Hepatocyte (in vitro differentiated cells): Measurements from ENCODE around the gene SETD9. TPM values are rescaled to one million over a fixed set of nuclear protein-coding genes. Genes with fewer than 3 reads are reported as not detected.
A peak's percentile ranks its signal among the peaks of the same experiment; 100 is the strongest.

ENCODE experiments used
- DNase-seq: peaks from one replicate; pipeline ENCODE4 v3.0.0-alpha.2; 2016; ENCODE audit warnings: low spot score
- H2AFZ ChIP-seq: fragments of 200-600 bp; sonication (generic); 2 replicates; pipeline ENCODE4 v1.6.0; 2016; ENCODE audit warnings: antibody characterized with exemption, mild to moderate bottlenecking
- H3K27ac ChIP-seq: fragments of 200-600 bp; sonication (generic); 2 replicates; pipeline ENCODE4 v1.5.1; 2016; ENCODE audit warnings: mild to moderate bottlenecking
- H3K27me3 ChIP-seq: fragments of 200-600 bp; sonication (generic); 2 replicates; pipeline ENCODE4 v1.6.1; 2016
- H3K36me3 ChIP-seq: fragments of 200-600 bp; sonication (generic); replicated peaks from 2 replicates; pipeline ENCODE4 v1.5.1; 2016; ENCODE audit warnings: low read depth; ENCODE audit not compliant: insufficient read depth
- H3K4me1 ChIP-seq: fragments of 200-600 bp; sonication (generic); 2 replicates; pipeline ENCODE4 v1.5.1; 2016; ENCODE audit warnings: mild to moderate bottlenecking, moderate library complexity; ENCODE audit not compliant: insufficient read depth
- H3K4me2 ChIP-seq: fragments of 200-600 bp; sonication (generic); 2 replicates; pipeline ENCODE4 v1.6.0; 2016
- H3K4me3 ChIP-seq: fragments of 200-600 bp; sonication (generic); 2 replicates; pipeline ENCODE4 v1.5.1; 2016; ENCODE audit warnings: mild to moderate bottlenecking
- H3K79me2 ChIP-seq: fragments of 200-600 bp; sonication (generic); 2 replicates; pipeline ENCODE4 v1.6.0; 2017; ENCODE audit warnings: mild to moderate bottlenecking
- H3K9me2 ChIP-seq: fragments of 200-600 bp; sonication (generic); replicated peaks from 2 replicates; pipeline ENCODE4 v1.6.0; 2017; ENCODE audit warnings: mild to moderate bottlenecking; ENCODE audit not compliant: insufficient read depth
- H3K9me3 ChIP-seq: fragments of 200-600 bp; sonication (generic); 2 replicates; pipeline ENCODE4 v1.5.1; 2016; ENCODE audit warnings: low read depth, mild to moderate bottlenecking
- H4K20me1 ChIP-seq: fragments of 200-600 bp; sonication (generic); 2 replicates; pipeline ENCODE4 v1.6.0; 2016; ENCODE audit warnings: mild to moderate bottlenecking; ENCODE audit not compliant: insufficient read depth, poor library complexity, severe bottlenecking
- CTCF ChIP-seq: fragments of 200-600 bp; sonication (generic); IDR thresholded peaks from 2 replicates; pipeline ENCODE4 v1.5.1; 2016; ENCODE audit warnings: antibody characterized with exemption, mild to moderate bottlenecking; ENCODE audit not compliant: poor library complexity
- EZH2 ChIP-seq: fragments of 200-600 bp; sonication (generic); IDR thresholded peaks from 2 replicates; pipeline ENCODE4 v1.6.1; 2016; ENCODE audit warnings: antibody characterized with exemption, mild to moderate bottlenecking, borderline replicate concordance
- EZH2phosphoT487 ChIP-seq: fragments of 200-600 bp; sonication (generic); IDR thresholded peaks from one replicate; pipeline ENCODE4 v1.6.1; 2018; ENCODE audit warnings: antibody characterized with exemption, mild to moderate bottlenecking, low read depth, moderate library complexity; ENCODE audit not compliant: unreplicated experiment, severe bottlenecking
- WGBS: methylation state at CpG from one replicate; pipeline ENCODE4 v1.1.6; 2016; ENCODE audit warnings: low lambda C conversion rate; ENCODE audit errors: missing lambda C conversion rate; 5-methylcytosine and 5-hydroxymethylcytosine counted together
- polyA plus RNA-seq: library from polyadenylated mRNA; unstranded; fragments of >200 nt; fragmentation: Nextera tagmentation; extraction: Ambion mirVana; gene quantifications from 2 replicates; pipeline ENCODE4 v1.2.1, GENCODE V29; 2016
- total RNA-seq: library from RNA; depleted of rRNA; stranded (reverse); fragments of >200 nt; gene quantifications from 2 replicates; pipeline ENCODE4 v1.2.3, GENCODE V29; 2014

Gene SETD9
- total and polyA plus RNA-seq, 2 experiments from 2014 or later, result 17.1 to 21.8 TPM

GRCh38 chr5:56962286-56962685, 52.9 kb downstream of the SETD9 start:
- Histone ChIP-seq H3K27me3 (peaks cover 7% of the 10 kb centered on the region), H3K4me3 (no peak overlapping the region), H3K27ac (no peak overlapping the region), H3K4me1 (peaks cover 16% of the 10 kb centered on the region), H3K36me3 (no peaks in the 10 kb centered on the region), H3K79me2 (no peaks in the 10 kb centered on the region), H3K9me3 (no peaks in the 10 kb centered on the region), H3K4me2 (no peak overlapping the region), H2AFZ (no peak overlapping the region), H4K20me1 (no peaks in the 10 kb centered on the region), H3K9me2 (no peaks in the 10 kb centered on the region)
- DNase-seq, result peak; percentile 46
- 8% methylated on average over 2 of the region's 2 CpGs for WGBS
- TF ChIP-seq EZH2phosphoT487, result no peak
- no peak for TF ChIP-seq EZH2
- no peak for TF ChIP-seq CTCF

- no peak for TF ChIP-seq CTCF
- TF ChIP-seq EZH2phosphoT487, result no peak
- TF ChIP-seq EZH2, result no peak
- 74% methylated on average over 5 of the region's 5 CpGs for WGBS
Observed at GRCh38 chr5:56963246-56963645, 53.9 kb downstream of the SETD9 start.

GRCh38 chr5:56964173-56964572, 54.8 kb downstream of the SETD9 start:
- peak overlapping the region; percentile 27 for H3K4me2 ChIP-seq
- no peak for TF ChIP-seq CTCF
- no peak for TF ChIP-seq EZH2phosphoT487
- TF ChIP-seq EZH2, result no peak
- H3K4me1 ChIP-seq, result peaks cover 16% of the 10 kb centered on the region
- no peaks in the 10 kb centered on the region for H3K9me3 ChIP-seq
- DNase-seq, result no peak
- no peaks in the 10 kb centered on the region for H3K9me2 ChIP-seq
- H3K27me3 ChIP-seq, result peaks cover 2% of the 10 kb centered on the region
- 65% methylated on average over 2 of the region's 2 CpGs for WGBS
- H3K27ac ChIP-seq, result peak overlapping the region; percentile 47
- no peak overlapping the region for H3K4me3 ChIP-seq
- no peaks in the 10 kb centered on the region for H4K20me1 ChIP-seq
- no peaks in the 10 kb centered on the region for H3K79me2 ChIP-seq
- H2AFZ ChIP-seq, result no peak overlapping the region
- H3K36me3 ChIP-seq, result no peaks in the 10 kb centered on the region

More at GRCh38 chr5:56963246-56963645, 53.9 kb downstream of the SETD9 start:
- no peaks in the 10 kb centered on the region for H3K36me3 ChIP-seq
- H3K79me2 ChIP-seq, result no peaks in the 10 kb centered on the region
- no peak overlapping the region for H2AFZ ChIP-seq
- no peak for DNase-seq
- peaks cover 16% of the 10 kb centered on the region for H3K4me1 ChIP-seq
- no peak overlapping the region for H3K4me3 ChIP-seq
- no peak overlapping the region for H3K27ac ChIP-seq
- H3K4me2 ChIP-seq, result no peak overlapping the region
- H3K9me2 ChIP-seq, result no peaks in the 10 kb centered on the region
- no peaks in the 10 kb centered on the region for H3K9me3 ChIP-seq
- peaks cover 7% of the 10 kb centered on the region for H3K27me3 ChIP-seq
- H4K20me1 ChIP-seq, result no peaks in the 10 kb centered on the region

Other genes with a start within 250 kb of the SETD9 start
- 36.0 and 38.2 TPM in 2 replicates for gene MAP3K1, start 94.0 kb upstream of the SETD9 start, total RNA-seq
- 11.2 and 12.0 TPM in 2 replicates for gene MAP3K1, start 94.0 kb upstream of the SETD9 start, polyA plus RNA-seq
- gene MIER3, start 42.5 kb downstream of the SETD9 start, total RNA-seq, result 33.3 and 41.9 TPM in 2 replicates
- gene MIER3, start 42.5 kb downstream of the SETD9 start, polyA plus RNA-seq, result 7.1 and 8.5 TPM in 2 replicates